ENCODE measurements around the gene SHCBP1.
"Not testable (repeated sequence)": the region's sequence is repeated elsewhere in the genome, so short reads cannot be mapped to it uniquely, and the experiment has no call there.

The SHCBP1 gene

GRCh38 chr16:46627746-46628145 lies 6.6 kb upstream of the SHCBP1 start:
- H3K9me3 ChIP-seq: no peaks in the 10 kb centered on the region
- no peak for DNase-seq
- no peaks in the 10 kb centered on the region for H3K4me1 ChIP-seq
- no peaks in the 10 kb centered on the region for H3K36me3 ChIP-seq
- TF ChIP-seq CTCF (IDR thresholded peaks at IDR 0.05; ENCODE audit: low read depth, low read length): no peak
- no peak overlapping the region for H3K4me3 ChIP-seq (ENCODE audit: low read depth, low read length)
- no peaks in the 10 kb centered on the region for H3K27me3 ChIP-seq

- H3K27me3 ChIP-seq; H3K9me3 ChIP-seq; H3K4me1 ChIP-seq; H3K36me3 ChIP-seq; H3K4me3 ChIP-seq (ENCODE audit: low read depth, low read length); DNase-seq: not testable (repeated sequence)
Observed at GRCh38 chr16:46626681-46627080, 5.5 kb upstream of the SHCBP1 start.

GRCh38 chr16:46624862-46625261 lies 3.7 kb upstream of the SHCBP1 start:
- H3K9me3 ChIP-seq; H3K36me3 ChIP-seq; DNase-seq; H3K4me1 ChIP-seq; H3K27me3 ChIP-seq; H3K4me3 ChIP-seq (ENCODE audit: low read depth, low read length): not testable (repeated sequence)

- H3K4me1 ChIP-seq; H3K4me3 ChIP-seq (ENCODE audit: low read depth, low read length); H3K27me3 ChIP-seq; H3K9me3 ChIP-seq; DNase-seq; H3K36me3 ChIP-seq: not testable (repeated sequence)
Observed at GRCh38 chr16:46623707-46624106, 2.5 kb upstream of the SHCBP1 start.

- H3K27me3 ChIP-seq; H3K4me3 ChIP-seq (ENCODE audit: low read depth, low read length); DNase-seq; H3K36me3 ChIP-seq; H3K9me3 ChIP-seq; H3K4me1 ChIP-seq: not testable (repeated sequence)
Observed at GRCh38 chr16:46623246-46623645, 2.1 kb upstream of the SHCBP1 start.

- DNase-seq: no peak
- H3K4me1 ChIP-seq: no peaks in the 10 kb centered on the region; the same call in 1 of the 2 replicates
- H3K27me3 ChIP-seq: no peaks in the 10 kb centered on the region
- no peak for TF ChIP-seq CTCF (IDR thresholded peaks at IDR 0.05; ENCODE audit: low read depth, low read length)
- H3K4me3 ChIP-seq (ENCODE audit: low read depth, low read length): no peak overlapping the region
- H3K9me3 ChIP-seq: no peaks in the 10 kb centered on the region
- H3K36me3 ChIP-seq: peaks cover 2% of the 10 kb centered on the region
Observed at GRCh38 chr16:46621934-46622676, 926 bp upstream of the SHCBP1 start.

- Histone ChIP-seq H3K4me1 (no peaks in the 10 kb centered on the region; the same call in 1 of the 2 replicates), H3K4me3 (ENCODE audit: low read depth, low read length) (peak overlapping the region; percentile 95), H3K9me3 (no peaks in the 10 kb centered on the region), H3K27me3 (no peaks in the 10 kb centered on the region), H3K36me3 (peaks cover 17% of the 10 kb centered on the region)
- DNase-seq: no peak
- no peak for TF ChIP-seq CTCF (IDR thresholded peaks at IDR 0.05; ENCODE audit: low read depth, low read length)
Observed at GRCh38 chr16:46620266-46621005, 743 bp downstream of the SHCBP1 start.

GRCh38 chr16:46618516-46618915 lies 2.7 kb downstream of the SHCBP1 start:
- no peak for DNase-seq
- TF ChIP-seq CTCF (IDR thresholded peaks at IDR 0.05; ENCODE audit: low read depth, low read length): no peak
- no peaks in the 10 kb centered on the region for H3K9me3 ChIP-seq
- H3K27me3 ChIP-seq: no peaks in the 10 kb centered on the region
- no peak overlapping the region for H3K4me3 ChIP-seq (ENCODE audit: low read depth, low read length)
- no peaks in the 10 kb centered on the region; the same call in 1 of the 2 replicates for H3K4me1 ChIP-seq
- H3K36me3 ChIP-seq: peaks cover 31% of the 10 kb centered on the region

Measured in BE2C (cell line).